GM23248 (cell line): ENCODE data around the gene CRACR2A.

ENCODE experiments used
- EZH2 ChIP-seq: fragments of 200-600 bp; sonication (generic); IDR thresholded peaks from 2 replicates; pipeline ENCODE4 v1.6.1; 2018; ENCODE audit warnings: antibody characterized with exemption, mild to moderate bottlenecking; ENCODE audit not compliant: insufficient read depth, poor library complexity, severe bottlenecking
- EZH2phosphoT487 ChIP-seq: fragments of 200-600 bp; sonication (generic); IDR thresholded peaks from 2 replicates; pipeline ENCODE4 v1.6.1; 2018; ENCODE audit warnings: antibody characterized with exemption, moderate library complexity, mild to moderate bottlenecking, low read depth; ENCODE audit not compliant: insufficient read depth

DNA sequence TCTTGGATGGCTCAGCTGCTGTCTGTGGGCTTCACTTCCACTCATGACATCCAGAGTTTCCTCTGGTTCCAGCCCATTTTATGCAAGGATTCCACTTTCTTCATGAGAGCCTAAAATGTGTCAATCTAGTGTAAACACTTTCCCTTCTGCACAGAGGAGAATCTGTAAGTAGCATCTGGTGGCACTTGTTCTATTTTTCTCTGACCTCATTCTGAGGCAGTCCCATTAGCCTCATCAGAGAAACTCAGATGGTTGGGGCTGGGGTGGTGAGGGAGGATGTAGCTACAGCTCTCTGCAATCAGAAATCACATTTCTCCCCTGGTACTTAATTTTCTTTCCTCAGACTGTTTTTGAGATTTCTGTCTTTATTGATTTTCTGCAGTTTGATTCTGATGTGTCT is 180.3 kb downstream of the CRACR2A start:
- no peak for TF ChIP-seq EZH2
- TF ChIP-seq EZH2phosphoT487: no peak
